HG03354 (cell line): ENCODE results near the gene DTYMK.

Experiments
- ATAC-seq: cut with Tn5 transposase; IDR thresholded peaks from one replicate; pipeline ENCODE4 v1.9.1; 2021; ENCODE audit warnings: mild to moderate bottlenecking; ENCODE audit not compliant: unreplicated experiment, poor library complexity, severe bottlenecking

DTYMK gene

GRCh38 chr2:241708879-241709278 lies 22.3 kb upstream of the DTYMK start:
- no peak for ATAC-seq

DNA sequence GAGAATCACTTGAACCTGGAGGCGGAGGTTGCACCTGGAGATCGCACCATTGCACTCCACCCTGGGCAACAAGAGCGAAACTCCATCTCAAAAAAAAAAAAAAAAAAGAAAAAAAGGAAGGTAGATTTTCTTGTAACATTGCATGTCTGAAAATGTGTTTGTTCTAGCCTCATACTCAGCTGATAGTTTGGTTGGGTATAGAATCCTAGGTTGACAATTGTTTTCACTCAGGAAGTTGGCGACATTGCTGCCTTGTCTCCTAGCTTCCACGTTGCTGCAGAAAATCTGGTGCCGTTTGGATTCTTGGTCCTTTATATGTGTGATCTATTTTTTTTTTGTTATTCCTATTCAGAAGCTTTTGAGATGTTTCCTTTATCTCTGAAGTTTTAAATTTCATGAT lies 19.9 kb upstream of the DTYMK start:
- no peak for ATAC-seq

DNA sequence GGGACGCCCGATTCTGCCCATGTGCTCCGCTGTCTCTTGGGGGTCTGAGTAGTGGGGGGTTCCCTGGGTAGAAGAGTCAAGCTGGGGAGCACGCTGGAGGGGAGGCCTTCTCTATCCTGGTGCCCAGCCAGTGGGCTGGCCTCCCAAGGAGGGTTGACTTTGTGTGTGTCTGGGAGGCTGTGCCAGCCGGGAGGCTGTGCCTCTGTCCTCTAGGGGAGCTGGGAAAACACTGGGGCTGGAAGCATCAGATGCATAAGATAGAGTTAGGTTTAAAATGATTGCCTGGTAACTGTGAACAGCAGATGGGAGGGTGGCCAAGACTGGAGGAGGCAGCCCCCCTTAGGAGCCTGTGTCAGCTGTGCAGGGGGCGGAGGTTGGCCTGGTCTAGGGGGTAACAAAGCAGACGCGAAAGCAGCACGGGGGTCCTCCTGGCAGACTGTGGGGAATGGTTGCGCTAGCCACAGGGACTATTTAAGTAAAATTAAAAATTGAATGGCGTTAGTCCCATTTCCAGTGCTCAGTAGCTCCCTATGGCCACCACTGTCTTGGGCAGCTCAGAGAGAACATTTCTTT lies 16.5 kb upstream of the DTYMK start:
- ATAC-seq, result no peak

- peak; percentile 75 for ATAC-seq
Measured at GRCh38 chr2:241702155-241703031, 15.8 kb upstream of the DTYMK start.

DNA sequence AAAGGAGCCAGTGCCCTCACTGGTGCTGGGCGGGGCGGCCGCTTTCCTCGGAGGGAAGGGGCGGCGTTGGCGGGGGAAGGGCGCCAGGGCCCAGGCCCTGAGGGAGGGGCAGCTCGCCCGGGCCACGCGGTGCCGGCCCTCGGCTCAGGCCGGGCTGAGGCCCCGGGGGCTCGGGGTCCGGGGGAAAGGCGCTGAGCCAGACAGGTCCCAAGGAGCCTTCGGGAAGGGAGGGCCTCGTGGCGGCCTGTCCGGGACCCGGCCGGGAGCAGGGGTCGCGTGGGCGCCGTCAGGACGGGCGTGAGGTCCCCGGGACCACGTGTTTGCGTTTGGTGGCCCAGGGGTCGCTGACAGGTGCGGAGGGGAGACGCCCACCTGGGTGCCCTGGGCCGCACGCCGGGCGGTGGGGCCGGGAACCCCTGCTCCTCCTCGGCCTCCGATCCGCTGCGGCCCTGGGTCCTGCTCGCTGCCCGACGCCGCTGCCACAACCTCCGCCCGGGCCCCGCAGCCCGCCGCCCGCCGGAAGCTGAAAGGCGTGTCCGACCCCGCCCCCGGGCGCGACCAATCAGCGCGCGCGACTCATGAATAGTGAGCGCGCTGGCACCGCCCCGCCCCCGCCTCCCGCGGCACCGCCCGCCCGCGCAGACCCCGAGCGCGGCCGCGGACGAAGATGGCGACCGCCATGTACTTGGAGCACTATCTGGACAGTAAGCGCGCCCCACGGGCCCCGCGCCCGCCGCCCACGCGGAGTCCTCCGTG lies 15.0 kb upstream of the DTYMK start, which contains the start of gene ING5:
TSS of gene ING5 (plus strand) at position 641 of the 756 bp plus-strand sequence. CDS start at position 668, 27 bp downstream.
- peak; percentile 63 for ATAC-seq

- ATAC-seq, result no peak
Measured at GRCh38 chr2:241701149-241701398, 14.5 kb upstream of the DTYMK start.

- no peak for ATAC-seq
Measured at GRCh38 chr2:241695651-241696050, 9.0 kb upstream of the DTYMK start.

DNA sequence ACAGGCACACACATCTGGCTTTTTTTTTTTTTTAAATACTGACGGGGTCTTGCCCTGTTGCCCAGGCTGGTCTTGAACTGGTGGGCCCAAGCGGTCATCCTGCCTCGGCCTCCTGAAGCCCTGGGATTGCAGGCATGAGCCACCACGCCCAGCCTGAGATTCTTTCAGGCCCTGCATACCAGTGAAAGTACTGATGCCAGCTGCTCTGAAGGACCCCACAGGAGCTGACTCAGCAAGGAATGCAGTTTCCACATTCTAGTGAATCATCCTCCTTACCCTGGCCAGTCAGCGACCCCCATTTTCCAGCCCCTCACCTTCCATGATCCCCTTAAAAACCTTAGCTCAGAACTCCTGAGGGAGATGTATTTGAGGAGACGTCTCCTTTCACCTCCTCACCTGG lies 5.8 kb upstream of the DTYMK start:
- ATAC-seq, result no peak

DNA sequence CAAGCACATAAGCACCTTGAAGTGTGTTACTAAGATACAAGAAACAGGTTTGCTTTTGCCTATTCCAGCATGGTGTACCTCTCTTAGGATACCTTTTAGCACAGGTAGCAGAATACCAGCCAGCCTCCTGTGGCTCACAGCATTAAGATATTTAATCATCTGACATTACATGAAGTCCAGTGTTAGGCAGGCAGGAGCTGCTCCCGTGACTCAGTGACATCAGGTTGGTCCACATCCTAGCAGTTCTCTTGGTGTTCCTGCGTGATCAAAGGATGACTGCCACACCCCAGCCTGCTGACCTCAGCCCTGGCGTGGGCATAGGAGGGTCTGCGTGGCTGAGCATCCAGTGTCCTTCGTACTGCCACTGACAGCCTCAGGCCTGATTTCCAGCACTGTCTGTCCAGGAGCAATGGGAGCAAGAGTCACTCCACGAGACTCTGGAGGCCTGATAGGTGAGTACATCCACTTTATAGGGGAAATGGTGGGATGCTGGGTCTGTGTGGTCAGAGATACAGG lies 3.6 kb upstream of the DTYMK start:
- ATAC-seq, result no peak

DNA sequence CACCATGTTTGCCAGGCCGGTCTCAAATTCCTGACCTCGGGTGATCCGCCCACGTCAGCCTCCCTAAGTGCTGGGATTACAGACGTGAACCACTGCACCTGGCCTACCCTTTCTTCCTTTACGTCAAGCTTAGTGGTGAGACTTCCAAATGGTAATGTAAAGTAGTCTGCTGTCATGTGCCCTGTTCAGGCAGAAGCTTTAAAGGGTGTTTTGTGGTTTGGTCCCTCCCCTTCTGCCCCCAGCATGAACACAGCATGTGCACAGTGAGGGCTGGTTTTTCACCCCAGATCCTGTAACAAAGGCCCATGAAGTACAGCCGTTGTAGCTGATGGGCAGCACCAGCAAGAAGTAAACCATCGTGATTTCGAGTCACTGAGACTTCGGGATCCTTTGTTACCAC lies 2.7 kb upstream of the DTYMK start:
- no peak for ATAC-seq

DNA sequence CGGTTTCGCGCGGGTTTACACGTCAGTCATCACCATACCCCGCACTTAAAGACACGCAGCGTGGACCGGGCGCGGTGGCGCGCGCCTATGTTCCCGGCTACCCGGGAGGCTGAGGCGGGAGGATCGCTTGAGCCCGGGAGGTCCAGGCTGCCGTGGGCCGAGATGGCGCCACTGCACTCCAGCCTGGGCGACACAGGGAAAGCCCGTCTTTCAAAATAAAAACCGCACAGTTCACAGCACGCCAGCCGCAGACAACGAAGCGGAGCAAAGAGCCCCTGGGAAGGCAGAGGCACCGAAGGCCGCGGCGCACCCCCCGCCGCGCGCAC lies 328 bp downstream of the DTYMK start:
- ATAC-seq, result peak; percentile 20

GRCh38 chr2:241680827-241681599 lies 5.6 kb downstream of the DTYMK start:
- ATAC-seq, result no peak

- no peak for ATAC-seq
Measured at GRCh38 chr2:241680044-241680443, 6.6 kb downstream of the DTYMK start.

DNA sequence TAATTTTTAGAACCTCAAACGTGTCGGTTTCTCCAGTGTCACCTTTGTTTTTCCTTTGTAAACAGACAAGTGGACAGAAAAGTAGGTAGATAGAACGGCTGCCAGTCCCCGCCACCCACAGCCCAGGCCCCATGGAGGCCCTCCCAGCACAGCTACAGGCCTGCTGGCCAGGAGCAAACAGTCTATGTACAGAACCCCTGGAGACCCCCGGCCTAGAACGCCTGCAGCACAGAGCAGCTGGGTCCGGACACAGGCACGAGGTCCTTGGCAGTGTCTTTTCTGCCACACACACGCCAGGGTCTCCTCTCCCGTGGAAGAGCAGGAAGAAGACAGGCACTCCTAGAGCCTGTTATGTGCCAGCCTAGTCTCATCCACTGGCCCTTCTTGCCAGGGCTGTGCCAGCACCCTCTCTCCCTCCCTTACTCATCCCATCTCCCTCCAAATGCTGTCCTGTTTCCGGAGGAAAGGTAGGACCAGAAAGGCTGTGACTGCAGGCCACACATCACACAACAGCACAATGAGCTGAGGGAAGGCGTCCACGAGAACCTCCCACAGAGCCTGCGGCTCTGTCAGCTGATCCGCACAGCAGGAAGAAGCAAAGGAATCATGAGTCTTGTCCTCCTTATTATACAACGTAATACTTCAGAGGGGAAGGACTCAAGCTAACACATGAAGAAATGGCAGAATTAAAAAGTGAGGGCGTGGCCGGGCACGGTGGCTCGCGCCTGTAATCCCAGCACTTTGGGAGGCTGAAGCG lies 7.7 kb downstream of the DTYMK start:
- ATAC-seq, result no peak

GRCh38 chr2:241678307-241678706 lies 8.3 kb downstream of the DTYMK start:
- no peak for ATAC-seq

- ATAC-seq, result no peak
Measured at GRCh38 chr2:241677392-241677791, 9.2 kb downstream of the DTYMK start.

- no peak for ATAC-seq
Measured at GRCh38 chr2:241676665-241677064, 9.9 kb downstream of the DTYMK start.

GRCh38 chr2:241675885-241676284 lies 10.7 kb downstream of the DTYMK start:
- no peak for ATAC-seq
